Left lung (tissue), 10 donors: Measurements from ENCODE around the gene MYH14. TPM values are rescaled to one million over a fixed set of nuclear protein-coding genes. Genes with fewer than 3 reads are reported as not detected.

Source experiments
- ATAC-seq: fragments of 200-7000 bp; cut with Tn5 transposase; one replicate; pipeline ENCODE4 v1.9.1; 2020; ENCODE audit warnings: moderate library complexity
- DNase-seq, 4 donors: peaks; one replicate each; pipeline ENCODE4 v3.0.0-alpha.2; 2013 to 2020
- H3K27ac ChIP-seq, 2 donors: fragments of 200-600 bp; sonication (generic) in 1 of 2; one replicate each; pipeline versions ENCODE4 v1.5.0 to v1.8.0; 2020 to 2021
- H3K27me3 ChIP-seq, 2 donors: fragments of 200-600 bp; sonication (generic) in 1 of 2; one replicate each; pipeline versions ENCODE4 v1.5.0 to v1.8.0; 2020 to 2021
- H3K36me3 ChIP-seq, 2 donors: fragments of 200-600 bp; sonication (generic) in 1 of 2; one replicate each; pipeline versions ENCODE4 v1.5.0 to v1.8.0; 2020 to 2021
- H3K4me1 ChIP-seq, 2 donors: fragments of 200-600 bp; one replicate each; pipeline ENCODE4 v1.8.0; 2021
- H3K4me3 ChIP-seq, 2 donors: fragments of 200-600 bp; sonication (generic) in 1 of 2; one replicate each; pipeline versions ENCODE4 v1.5.0 to v1.8.0; 2020 to 2021; ENCODE audit warnings: mild to moderate bottlenecking in 1 of 2
- H3K9me3 ChIP-seq, 2 donors: fragments of 200-600 bp; sonication (generic) in 1 of 2; one replicate each; pipeline versions ENCODE4 v1.5.0 to v1.8.0; 2020 to 2021
- CTCF ChIP-seq, 2 donors: fragments of 200-600 bp; sonication (generic) in 1 of 2; IDR thresholded peaks; one replicate each; pipeline versions ENCODE4 v1.5.0 to v1.8.0; 2021; ENCODE audit warnings: antibody characterized with exemption in 2 of 2
- intact Hi-C, 2 donors: fragments of 100-400 bp; cut with DNase I; formaldehyde crosslinking; loops; one replicate each; pipeline versions ENCODE4 v1.11.2 to v1.14.2; 2022
- polyA plus RNA-seq, 6 donors: library from polyadenylated mRNA; unstranded; fragments of 120-200 nt; gene quantifications; one replicate each; pipeline ENCODE4 v1.2.1, GENCODE V29; 2013; ENCODE audit not compliant: insufficient read length in 6 of 6
- total RNA-seq, 2 donors: library from RNA; stranded (reverse); fragmentation: NEBNext Ultra II Directional; extraction: Animal tissue kit (Norgen Biotek cat#: 25700); gene quantifications; one replicate each; pipeline ENCODE4 v1.2.1, GENCODE V29; 2021
- donor health status: DM: no; HTN: yes; CAD: no.
- donor health status: DM: no; HTN: no; CAD: no.

The MYH14 gene
- total and polyA plus RNA-seq, 8 donors = 46.0 to 195 (median 55.6) TPM

- no peaks in the 10 kb centered on the region for H3K36me3 ChIP-seq
- H3K4me3 ChIP-seq = no peak overlapping the region
- no peak for TF ChIP-seq CTCF (IDR thresholded peaks at IDR 0.05)
- ATAC-seq = no peak
- H3K4me1 ChIP-seq = no peaks in the 10 kb centered on the region
- H3K27ac ChIP-seq = no peak overlapping the region
- peaks cover 0 to 7% of the 10 kb centered on the region in 2 donors for H3K27me3 ChIP-seq
- intact Hi-C loops = no loop called here
- no peak for DNase-seq
- H3K9me3 ChIP-seq = peaks cover 0 to 3% of the 10 kb centered on the region in 2 donors
Measured at GRCh38 chr19:50178859-50179537, 24.4 kb upstream of the MYH14 start.

GRCh38 chr19:50181121-50181520 is 22.3 kb upstream of the MYH14 start:
- no peak for DNase-seq

GRCh38 chr19:50184196-50184595 is 19.2 kb upstream of the MYH14 start:
- TF ChIP-seq CTCF (IDR thresholded peaks at IDR 0.05) = no peak
- ATAC-seq = no peak
- Histone ChIP-seq H3K27me3 (peaks cover 0 to 7% of the 10 kb centered on the region in 2 donors), H3K4me3 (no peak overlapping the region), H3K4me1 (no peaks in the 10 kb centered on the region), H3K9me3 (peaks cover 0 to 3% of the 10 kb centered on the region in 2 donors), H3K27ac (no peak overlapping the region), H3K36me3 (no peaks in the 10 kb centered on the region)
- intact Hi-C loops = no loop called here
- no peak for DNase-seq

More at GRCh38 chr19:50181121-50181520, 22.3 kb upstream of the MYH14 start:
- Histone ChIP-seq H3K27me3 (peaks cover 0 to 7% of the 10 kb centered on the region in 2 donors), H3K4me1 (no peaks in the 10 kb centered on the region), H3K27ac (no peak overlapping the region), H3K36me3 (no peaks in the 10 kb centered on the region), H3K9me3 (peaks cover 0 to 3% of the 10 kb centered on the region in 2 donors), H3K4me3 (no peak overlapping the region)
- TF ChIP-seq CTCF (IDR thresholded peaks at IDR 0.05) = no peak
- no peak for ATAC-seq
- intact Hi-C loops = no loop called here

- Histone ChIP-seq H3K27ac (no peak overlapping the region), H3K4me3 (no peak overlapping the region), H3K27me3 (no peaks in the 10 kb centered on the region), H3K9me3 (no peaks in the 10 kb centered on the region), H3K4me1 (no peaks in the 10 kb centered on the region), H3K36me3 (no peaks in the 10 kb centered on the region)
- DNase-seq = no peak
- no peak for TF ChIP-seq CTCF (IDR thresholded peaks at IDR 0.05)
- intact Hi-C loops = no loop called here
- no peak for ATAC-seq
Measured at GRCh38 chr19:50187937-50188336, 15.5 kb upstream of the MYH14 start.

GRCh38 chr19:50189331-50189730 is 14.1 kb upstream of the MYH14 start:
- no peaks in the 10 kb centered on the region for H3K36me3 ChIP-seq
- intact Hi-C loops = no loop called here
- ATAC-seq (no peak), DNase-seq (no peak)
- H3K9me3 ChIP-seq = no peaks in the 10 kb centered on the region
- no peaks in the 10 kb centered on the region for H3K27me3 ChIP-seq
- no peaks in the 10 kb centered on the region for H3K4me1 ChIP-seq
- H3K4me3 ChIP-seq = no peak overlapping the region
- TF ChIP-seq CTCF (IDR thresholded peaks at IDR 0.05) = no peak
- H3K27ac ChIP-seq = no peak overlapping the region
